ENCODE results near the gene NKAIN4. TPM values are rescaled to one million over a fixed set of nuclear protein-coding genes. Genes with fewer than 3 reads are reported as not detected.

Gene NKAIN4
- total and polyA plus RNA-seq, 2 donors from 2014 or later: 29.7 to 107 TPM

DNA sequence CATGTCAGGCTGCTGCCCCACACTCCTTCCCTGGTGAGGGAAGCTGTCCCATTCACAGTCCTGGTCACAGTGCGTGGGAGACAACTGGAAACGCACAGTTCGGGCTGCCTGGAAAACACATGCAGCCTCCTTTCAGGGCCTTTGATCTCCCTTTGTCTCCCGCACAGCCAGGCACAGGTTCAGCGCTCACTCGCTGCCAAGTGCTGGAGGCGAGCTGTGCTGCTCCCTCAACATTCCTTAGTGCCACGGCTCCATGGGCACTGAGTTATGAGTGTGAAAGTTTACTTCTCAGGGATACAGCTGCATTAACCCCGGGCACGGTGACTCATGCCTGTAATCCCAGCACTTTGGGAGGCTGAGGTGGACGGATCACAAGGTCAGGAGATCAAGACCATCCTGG lies 47.4 kb downstream of the NKAIN4 start:
- intact Hi-C loops (cut with DNase I): no loop called here
- Histone ChIP-seq H3K9ac (ENCODE audit: low read length in 3 of 3) (no peak overlapping the region), H3K27me3 (ENCODE audit: control insufficient read depth, insufficient read depth, low read length) (no peaks in the 10 kb centered on the region), H3K4me3 (ENCODE audit: low read length in 3 of 3) (no peak overlapping the region), H3K4me1 (ENCODE audit: control insufficient read depth in 2 of 3, insufficient read depth in 2 of 3, low read depth in 1 of 3, low read length in 3 of 3) (peaks cover 0 to 8% (median 4%) of the 10 kb centered on the region in 3 donors), H3K36me3 (ENCODE audit: control insufficient read depth in 2 of 3, insufficient read depth in 3 of 3, low read length in 3 of 3) (peaks cover 7 to 61% (median 38%) of the 10 kb centered on the region in 3 donors), H3K27ac (ENCODE audit: low read depth in 2 of 2, low read length in 2 of 2) (peak overlapping the region in 1 of 2 donors; percentile 43), H3K9me3 (ENCODE audit: control insufficient read depth in 2 of 3, insufficient read depth in 1 of 3, low read length in 3 of 3) (no peaks in the 10 kb centered on the region)
- peak in 4 of 5 donors; percentile 32 to 80 (median 58) for DNase-seq
- TF ChIP-seq, protein P1, sequence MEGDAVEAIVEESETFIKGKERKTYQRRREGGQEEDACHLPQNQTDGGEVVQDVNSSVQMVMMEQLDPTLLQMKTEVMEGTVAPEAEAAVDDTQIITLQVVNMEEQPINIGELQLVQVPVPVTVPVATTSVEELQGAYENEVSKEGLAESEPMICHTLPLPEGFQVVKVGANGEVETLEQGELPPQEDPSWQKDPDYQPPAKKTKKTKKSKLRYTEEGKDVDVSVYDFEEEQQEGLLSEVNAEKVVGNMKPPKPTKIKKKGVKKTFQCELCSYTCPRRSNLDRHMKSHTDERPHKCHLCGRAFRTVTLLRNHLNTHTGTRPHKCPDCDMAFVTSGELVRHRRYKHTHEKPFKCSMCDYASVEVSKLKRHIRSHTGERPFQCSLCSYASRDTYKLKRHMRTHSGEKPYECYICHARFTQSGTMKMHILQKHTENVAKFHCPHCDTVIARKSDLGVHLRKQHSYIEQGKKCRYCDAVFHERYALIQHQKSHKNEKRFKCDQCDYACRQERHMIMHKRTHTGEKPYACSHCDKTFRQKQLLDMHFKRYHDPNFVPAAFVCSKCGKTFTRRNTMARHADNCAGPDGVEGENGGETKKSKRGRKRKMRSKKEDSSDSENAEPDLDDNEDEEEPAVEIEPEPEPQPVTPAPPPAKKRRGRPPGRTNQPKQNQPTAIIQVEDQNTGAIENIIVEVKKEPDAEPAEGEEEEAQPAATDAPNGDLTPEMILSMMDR (IDR thresholded peaks at IDR 0.05; ENCODE audit: borderline replicate concordance, extremely low read depth, insufficient read depth): no peak
- FAIRE-seq: no peak

DNA sequence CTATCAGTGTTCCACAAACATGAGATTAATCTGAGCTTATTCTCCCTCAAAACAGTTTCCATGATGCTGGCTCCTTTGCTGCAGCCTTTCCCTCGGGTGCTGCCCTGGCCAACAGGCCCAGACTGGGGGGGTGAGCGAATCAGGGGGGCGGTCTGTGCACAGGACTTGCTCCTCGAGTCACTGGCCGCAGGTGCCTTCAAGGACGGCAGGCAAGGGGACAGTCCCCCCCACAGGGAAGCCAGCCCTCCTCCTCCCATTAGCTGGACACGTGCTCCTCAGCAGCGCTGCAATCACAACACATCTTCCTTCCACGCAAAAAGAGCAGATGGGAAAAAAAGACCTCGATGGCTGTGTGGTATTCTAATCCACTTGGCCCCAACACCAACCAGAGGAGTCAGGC lies 48.4 kb downstream of the NKAIN4 start:
- Histone ChIP-seq H3K4me3 (ENCODE audit: low read length in 3 of 3) (no peak overlapping the region), H3K9me3 (ENCODE audit: control insufficient read depth in 2 of 3, insufficient read depth in 1 of 3, low read length in 3 of 3) (no peaks in the 10 kb centered on the region), H3K4me1 (ENCODE audit: control insufficient read depth in 2 of 3, insufficient read depth in 2 of 3, low read depth in 1 of 3, low read length in 3 of 3) (peaks cover 0 to 8% (median 4%) of the 10 kb centered on the region in 3 donors), H3K36me3 (ENCODE audit: control insufficient read depth in 2 of 3, insufficient read depth in 3 of 3, low read length in 3 of 3) (peaks cover 7 to 59% (median 38%) of the 10 kb centered on the region in 3 donors), H3K27me3 (ENCODE audit: control insufficient read depth, insufficient read depth, low read length) (no peaks in the 10 kb centered on the region), H3K27ac (ENCODE audit: low read depth in 2 of 2, low read length in 2 of 2) (no peak overlapping the region), H3K9ac (ENCODE audit: low read length in 3 of 3) (no peak overlapping the region)
- TF ChIP-seq, protein P1 (IDR thresholded peaks at IDR 0.05; ENCODE audit: borderline replicate concordance, extremely low read depth, insufficient read depth): no peak
- intact Hi-C loops (cut with DNase I): no loop called here
- FAIRE-seq: no peak
- peak in 1 of 5 donors; percentile 55 for DNase-seq

DNA sequence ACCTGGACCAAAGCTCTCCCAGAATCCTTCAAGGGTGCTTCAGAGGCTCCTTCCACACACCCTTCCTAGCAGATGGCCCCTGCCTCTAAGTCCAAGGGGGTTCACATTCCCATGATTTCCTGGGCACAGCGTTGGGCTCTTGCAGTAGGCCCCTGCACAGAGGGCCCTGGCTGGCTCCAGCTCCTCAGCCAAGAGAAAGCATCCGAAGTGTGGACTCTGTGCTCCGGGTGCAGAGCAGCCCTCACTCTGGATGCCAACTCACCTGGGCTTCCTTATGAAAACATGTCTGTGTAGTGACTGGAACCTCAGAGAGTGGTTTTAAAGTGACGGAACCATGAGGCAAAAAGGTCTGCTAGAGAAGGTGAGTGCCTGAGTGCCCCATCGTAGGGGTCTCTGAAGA lies 49.9 kb downstream of the NKAIN4 start:
- Histone ChIP-seq H3K9me3 (ENCODE audit: control insufficient read depth in 2 of 3, insufficient read depth in 1 of 3, low read length in 3 of 3) (no peaks in the 10 kb centered on the region), H3K27ac (ENCODE audit: low read depth in 2 of 2, low read length in 2 of 2) (no peak overlapping the region), H3K36me3 (ENCODE audit: control insufficient read depth in 2 of 3, insufficient read depth in 3 of 3, low read length in 3 of 3) (peaks cover 7 to 51% (median 32%) of the 10 kb centered on the region in 3 donors), H3K9ac (ENCODE audit: low read length in 3 of 3) (no peak overlapping the region), H3K27me3 (ENCODE audit: control insufficient read depth, insufficient read depth, low read length) (no peaks in the 10 kb centered on the region), H3K4me3 (ENCODE audit: low read length in 3 of 3) (no peak overlapping the region), H3K4me1 (ENCODE audit: control insufficient read depth in 2 of 3, insufficient read depth in 2 of 3, low read depth in 1 of 3, low read length in 3 of 3) (peaks cover 0 to 4% (median 3%) of the 10 kb centered on the region in 3 donors)
- DNase-seq (peak in 1 of 5 donors; percentile 38), FAIRE-seq (no peak)
- TF ChIP-seq, protein P1 (IDR thresholded peaks at IDR 0.05; ENCODE audit: borderline replicate concordance, extremely low read depth, insufficient read depth): no peak
- intact Hi-C loops (cut with DNase I): no loop called here

All from kidney (tissue), 14 donors.